CD4-positive, alpha-beta memory T cell (primary cell): Measurements from ENCODE around the gene CAMKMT. TPM values are rescaled to one million over a fixed set of nuclear protein-coding genes. Genes with fewer than 3 reads are reported as not detected.
A peak's percentile ranks its signal among the peaks of the same experiment; 100 is the strongest.

ENCODE experiments used
- CTCF ChIA-PET: fragments of 350-600 bp; sonication (Branson Sonifier 250); formaldehyde crosslinking; loops from one replicate; lab custom pipeline; 2021; ENCODE audit warnings: inconsistent platforms; ENCODE audit not compliant: partially characterized antibody; lab: Charles Lee
- POLR2A ChIA-PET: fragments of 350-600 bp; sonication (Branson Sonifier 250); formaldehyde crosslinking; loops from one replicate; lab custom pipeline; 2021; ENCODE audit not compliant: partially characterized antibody; lab: Charles Lee
- DNase-seq, 5 donors: peaks; one replicate each; pipeline versions ENCODE4 v3.0.0 to v3.0.0-alpha.2; 2020 to 2022; ENCODE audit warnings: mixed read lengths in 1 of 5
- H3K27ac ChIP-seq: one replicate; pipeline ENCODE4 v1.7.0; 2013; ENCODE audit warnings: low read depth, low read length
- H3K27me3 ChIP-seq: 2 replicates; pipeline ENCODE4 v1.7.0; 2013; ENCODE audit warnings: mild to moderate bottlenecking, low read length, moderate library complexity; ENCODE audit not compliant: insufficient read depth
- H3K36me3 ChIP-seq: 2 replicates; pipeline ENCODE4 v1.7.0; 2013; ENCODE audit warnings: mild to moderate bottlenecking, low read length, moderate library complexity; ENCODE audit not compliant: insufficient read depth
- H3K4me1 ChIP-seq: 2 replicates; pipeline ENCODE4 v1.7.0; 2013; ENCODE audit warnings: mild to moderate bottlenecking, low read length, moderate library complexity; ENCODE audit not compliant: insufficient read depth
- H3K4me3 ChIP-seq, 2 donors: one replicate each; pipeline ENCODE4 v1.7.0; 2013; ENCODE audit warnings: low read length in 2 of 2, mild to moderate bottlenecking in 1 of 2
- H3K9me3 ChIP-seq, 2 donors: one replicate each; pipeline ENCODE4 v1.7.0; 2013; ENCODE audit warnings: low read length in 2 of 2, control low read depth in 1 of 2; ENCODE audit not compliant: control insufficient read depth in 1 of 2
- H3K27ac Mint-ChIP-seq, 7 donors: one replicate each; pipeline ENCODE4 v1.8.0; 2020 to 2021; ENCODE audit warnings: mixed read lengths in 7 of 7, mild to moderate bottlenecking in 6 of 7, inconsistent platforms in 3 of 7, moderate library complexity in 3 of 7
- H3K27me3 Mint-ChIP-seq, 2 donors: one replicate each; pipeline ENCODE4 v1.8.0; 2020 to 2021; ENCODE audit warnings: mixed read lengths in 2 of 2
- H3K36me3 Mint-ChIP-seq, 2 donors: one replicate each; pipeline ENCODE4 v1.8.0; 2020 to 2021; ENCODE audit warnings: mixed read lengths in 2 of 2, inconsistent platforms in 1 of 2, mild to moderate bottlenecking in 1 of 2
- H3K4me1 Mint-ChIP-seq, 4 donors: one replicate each; pipeline ENCODE4 v1.8.0; 2020 to 2021; ENCODE audit warnings: mixed read lengths in 4 of 4, mild to moderate bottlenecking in 1 of 4
- H3K4me3 Mint-ChIP-seq, 8 donors: one replicate each; pipeline ENCODE4 v1.8.0; 2020 to 2021; ENCODE audit warnings: mixed read lengths in 8 of 8, mild to moderate bottlenecking in 7 of 8, moderate library complexity in 6 of 8, inconsistent platforms in 3 of 8
- H3K9me3 Mint-ChIP-seq, 8 donors: one replicate each; pipeline ENCODE4 v1.8.0; 2020 to 2021; ENCODE audit warnings: mixed read lengths in 8 of 8, mild to moderate bottlenecking in 5 of 8, inconsistent platforms in 3 of 8, moderate library complexity in 1 of 8
- intact Hi-C: fragments of 100-400 bp; cut with micrococcal nuclease; formaldehyde crosslinking; loops from one replicate; pipeline ENCODE4 v1.15.1; 2023
- polyA plus RNA-seq, 2 donors: library from polyadenylated mRNA; unstranded; fragments of 300-500 nt; fragmentation: Illumina TruSeq; gene quantifications; one replicate each; pipeline ENCODE4 v1.2.3, GENCODE V29; 2021
- total RNA-seq, 2 experiments: library from RNA; stranded (reverse); gene quantifications; one replicate each; pipeline ENCODE4 v1.2.3, GENCODE V29; 2021

CAMKMT gene
- 10 to 100 TPM; 15.3 to 16.2 TPM for total RNA-seq
- polyA plus RNA-seq: 10 to 100 TPM in 1 of 2 donors, 1 to 10 TPM in 1; 9.3 to 19.7 TPM

DNA sequence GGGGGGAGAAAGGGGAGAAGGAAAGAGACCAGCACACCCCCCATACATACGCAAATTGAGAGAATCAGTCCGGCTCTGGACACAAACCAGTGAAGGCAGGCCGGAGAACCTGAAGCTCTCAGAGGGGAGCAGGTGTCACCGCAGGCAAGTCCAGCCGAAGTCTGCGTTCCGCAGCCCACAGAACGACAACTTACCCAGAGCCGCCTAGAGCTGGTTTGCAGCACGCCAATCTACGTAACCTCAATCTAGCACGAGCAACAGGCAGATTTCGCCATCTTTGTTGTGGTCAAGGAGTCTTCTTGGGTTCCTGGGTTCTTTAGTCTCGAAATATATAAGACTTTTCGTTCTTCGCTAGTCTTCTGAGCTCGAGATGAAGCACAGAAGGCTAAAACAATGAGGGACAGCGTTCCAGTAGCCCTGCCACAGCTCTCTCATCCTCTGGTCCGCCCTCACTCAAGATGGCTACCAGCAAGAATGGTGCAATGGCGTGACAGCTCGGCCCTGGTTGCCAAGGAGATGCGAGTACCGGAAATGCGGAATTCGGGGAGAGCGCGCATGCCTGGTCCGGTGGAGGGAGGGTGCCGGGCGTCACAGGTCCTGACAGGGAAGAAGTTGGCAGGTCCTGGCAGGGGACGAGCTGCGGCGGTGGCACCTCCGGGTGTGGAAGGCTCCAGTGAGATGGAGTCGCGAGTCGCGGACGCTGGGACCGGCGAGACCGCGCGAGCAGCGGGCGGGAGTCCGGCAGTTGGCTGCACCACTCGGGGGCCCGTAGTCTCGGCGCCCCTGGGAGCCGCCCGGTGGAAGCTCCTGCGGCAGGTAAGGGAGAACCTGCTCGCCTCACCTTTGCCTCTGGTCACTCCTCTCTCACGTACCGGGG lies at the start of gene CAMKMT, which contains the start of gene PREPL:
Gene CAMKMT (plus strand): TSS at position 618 of the 877 bp plus-strand sequence.
Gene PREPL (minus strand): TSS at position 165 of the 877 bp plus-strand sequence. CDS start 15,152 bp downstream, outside the sequence.
- Mint-ChIP-seq H3K27me3 (no peaks in the 10 kb centered on the region), H3K36me3 (peaks cover 7 to 18% of the 10 kb centered on the region in 2 donors), H3K9me3 (peaks cover 0 to 3% (median 0%) of the 10 kb centered on the region in 8 donors), H3K4me3 (peak within 1 kb of the TSS; percentile 97 to 99 (median 98)), H3K4me1 (peaks cover 28 to 70% (median 45%) of the 10 kb centered on the region in 4 donors), H3K27ac (peak within 1 kb of the TSS; percentile 98 to 100 (median 100))
- Histone ChIP-seq H3K9me3 (no peaks in the 10 kb centered on the region), H3K36me3 (no peaks in the 10 kb centered on the region), H3K27ac (peak within 1 kb of the TSS; percentile 98), H3K4me3 (peak within 1 kb of the TSS; percentile 93 to 96), H3K4me1 (peaks cover 51% of the 10 kb centered on the region), H3K27me3 (no peaks in the 10 kb centered on the region)
- intact Hi-C loops: loop anchor here (1.0 to 2.0 kb wide), 6 partner anchors 121 to 2000 kb away; partner anchors contain the start of genes COX7A2L and PPM1B
- POLR2A ChIA-PET: interaction anchor here (0.7 to 2.5 kb wide), 22 partner anchors 10 to 1551 kb away, joined by 3 to 57 read pairs (median 4); partner anchors contain the start of genes LRPPRC and PPM1B
- CTCF ChIA-PET: interaction anchor here (1.1 to 2.9 kb wide), 9 partner anchors 10 to 273 kb away, joined by 3 to 22 read pairs (median 7); partner anchors contain the start of gene PPM1B
- DNase-seq: peak; percentile 98 to 99 (median 99)

DNA sequence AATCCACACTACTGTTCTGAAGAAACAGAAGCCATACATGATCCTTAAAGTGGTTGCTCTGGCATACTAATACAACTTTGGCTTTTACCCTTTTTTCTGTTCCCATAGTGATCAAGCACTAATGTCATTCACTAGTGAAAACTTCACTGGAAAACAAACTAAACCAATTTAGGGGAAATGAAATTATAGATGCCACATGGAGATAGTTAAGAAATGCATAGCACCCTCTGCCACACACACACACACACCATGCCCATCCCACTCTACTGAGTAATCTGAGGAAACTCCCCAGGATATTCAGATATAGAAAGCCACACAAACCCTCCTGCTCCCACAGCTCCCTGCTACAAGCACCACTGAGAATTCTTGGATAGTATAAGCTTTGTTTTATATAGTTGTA lies 47.4 kb upstream of the CAMKMT start:
- no peaks in the 10 kb centered on the region for H3K27me3 Mint-ChIP-seq
- H3K9me3 Mint-ChIP-seq: peaks cover 2 to 39% (median 26%) of the 10 kb centered on the region in 8 donors
- H3K9me3 ChIP-seq: peaks cover 0 to 11% of the 10 kb centered on the region in 2 donors
- H3K4me1 Mint-ChIP-seq: no peaks in the 10 kb centered on the region
- H3K27ac ChIP-seq: no peak overlapping the region
- H3K4me3 ChIP-seq: no peak overlapping the region
- peaks cover 64 to 76% of the 10 kb centered on the region in 2 donors for H3K36me3 Mint-ChIP-seq
- CTCF ChIA-PET: interaction anchor here (1.2 kb wide), 1 partner anchor 228 kb away, joined by 3 read pairs; no protein-coding TSS in a partner anchor
- DNase-seq: no peak
- peak overlapping the region in 1 of 7 donors; percentile 80 for H3K27ac Mint-ChIP-seq
- H3K4me3 Mint-ChIP-seq: no peak overlapping the region
- intact Hi-C loops: no loop called here
- peaks cover 17% of the 10 kb centered on the region for H3K36me3 ChIP-seq
- H3K4me1 ChIP-seq: no peaks in the 10 kb centered on the region
- no peaks in the 10 kb centered on the region for H3K27me3 ChIP-seq
- POLR2A ChIA-PET: no interaction called here

DNA sequence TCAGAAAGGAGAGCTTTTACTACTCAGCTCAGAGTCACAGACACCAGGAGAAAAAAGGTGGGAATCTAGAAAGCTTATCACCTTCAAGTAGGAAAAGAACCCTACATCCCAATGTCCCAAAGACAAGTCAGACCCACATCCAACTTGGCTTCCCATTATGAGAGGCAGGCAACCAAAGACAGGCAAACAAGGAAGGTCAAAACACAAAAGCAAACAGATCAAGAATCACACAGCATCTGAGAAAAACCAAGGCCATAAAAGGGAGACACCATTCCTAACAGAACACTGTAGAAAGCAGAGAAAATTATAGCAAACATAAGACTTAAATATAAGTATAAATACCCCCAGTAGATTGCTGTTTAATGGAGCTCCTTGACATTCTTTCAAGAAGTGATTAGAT lies 45.8 kb upstream of the CAMKMT start:
- no peaks in the 10 kb centered on the region for H3K4me1 Mint-ChIP-seq
- intact Hi-C loops: no loop called here
- peaks cover 2 to 24% (median 15%) of the 10 kb centered on the region in 8 donors for H3K9me3 Mint-ChIP-seq
- no peak for DNase-seq
- no peaks in the 10 kb centered on the region for H3K27me3 Mint-ChIP-seq
- H3K4me1 ChIP-seq: no peaks in the 10 kb centered on the region
- peak overlapping the region in 1 of 7 donors; percentile 2 for H3K27ac Mint-ChIP-seq
- peaks cover 26% of the 10 kb centered on the region for H3K36me3 ChIP-seq
- H3K9me3 ChIP-seq: peaks cover 0 to 1% of the 10 kb centered on the region in 2 donors
- ChIA-PET CTCF (no interaction called here), POLR2A (no interaction called here)
- no peaks in the 10 kb centered on the region for H3K27me3 ChIP-seq
- H3K27ac ChIP-seq: no peak overlapping the region
- no peak overlapping the region for H3K4me3 Mint-ChIP-seq
- H3K4me3 ChIP-seq: no peak overlapping the region
- peaks cover 74 to 85% of the 10 kb centered on the region in 2 donors for H3K36me3 Mint-ChIP-seq

DNA sequence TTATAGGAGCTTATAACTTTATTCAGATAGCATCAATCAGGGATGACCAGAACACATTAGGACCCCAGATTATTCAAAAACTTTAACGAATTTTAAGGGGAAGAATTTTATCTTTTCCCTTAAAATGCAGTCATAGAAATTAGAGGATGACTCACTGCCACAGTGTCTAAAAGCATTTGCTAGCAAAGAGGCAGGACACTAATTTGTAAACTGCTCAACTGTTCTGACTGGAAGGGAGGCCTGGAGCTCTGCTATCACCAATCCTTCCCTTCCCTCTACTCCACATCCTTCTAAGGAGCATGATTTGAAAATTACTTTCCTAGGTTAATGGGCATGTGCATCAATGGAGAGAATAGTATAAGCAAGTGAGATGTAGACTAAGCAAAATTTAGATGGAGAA lies 40.9 kb upstream of the CAMKMT start:
- peak overlapping the region in 1 of 7 donors; percentile 51 for H3K27ac Mint-ChIP-seq

DNA sequence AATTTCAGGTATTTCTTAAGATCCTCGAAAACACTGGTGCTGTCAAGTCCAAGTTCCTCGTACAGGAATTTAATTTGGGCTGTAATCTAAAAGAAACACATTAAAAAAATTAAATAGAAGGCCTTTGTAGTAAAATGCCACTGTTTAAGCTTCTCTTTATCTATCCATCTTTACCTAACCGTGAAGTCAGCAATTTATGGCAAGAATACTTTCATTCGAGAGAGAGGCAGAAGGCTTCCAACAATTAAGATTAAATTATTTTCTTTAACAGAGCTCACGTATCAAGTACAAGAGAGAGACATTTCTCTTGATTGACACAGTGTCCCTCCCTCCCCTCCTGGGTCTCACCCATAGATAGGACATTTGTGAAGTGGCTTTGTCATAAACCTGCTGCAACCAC lies 40.4 kb upstream of the CAMKMT start:
- H3K27me3 Mint-ChIP-seq: no peaks in the 10 kb centered on the region
- no peak overlapping the region for H3K27ac Mint-ChIP-seq
- Histone ChIP-seq H3K27me3 (no peaks in the 10 kb centered on the region), H3K4me3 (no peak overlapping the region), H3K27ac (no peak overlapping the region), H3K9me3 (no peaks in the 10 kb centered on the region), H3K4me1 (no peaks in the 10 kb centered on the region), H3K36me3 (peaks cover 46% of the 10 kb centered on the region)
- H3K4me1 Mint-ChIP-seq: no peaks in the 10 kb centered on the region
- no peak overlapping the region for H3K4me3 Mint-ChIP-seq
- H3K36me3 Mint-ChIP-seq: peaks cover 70 to 76% of the 10 kb centered on the region in 2 donors
- intact Hi-C loops: no loop called here
- DNase-seq: no peak
- H3K9me3 Mint-ChIP-seq: no peaks in the 10 kb centered on the region
- ChIA-PET CTCF (no interaction called here), POLR2A (no interaction called here)

More for the DNA sequence above, 40.9 kb upstream of the CAMKMT start:
- Histone ChIP-seq H3K4me1 (no peaks in the 10 kb centered on the region), H3K36me3 (peaks cover 41% of the 10 kb centered on the region), H3K9me3 (no peaks in the 10 kb centered on the region), H3K27ac (no peak overlapping the region), H3K27me3 (no peaks in the 10 kb centered on the region), H3K4me3 (no peak overlapping the region)
- POLR2A ChIA-PET: no interaction called here
- Mint-ChIP-seq H3K4me1 (no peaks in the 10 kb centered on the region), H3K9me3 (no peaks in the 10 kb centered on the region), H3K4me3 (no peak overlapping the region), H3K27me3 (no peaks in the 10 kb centered on the region), H3K36me3 (peaks cover 72 to 79% of the 10 kb centered on the region in 2 donors)
- DNase-seq: no peak
- intact Hi-C loops: no loop called here
- CTCF ChIA-PET: no interaction called here

DNA sequence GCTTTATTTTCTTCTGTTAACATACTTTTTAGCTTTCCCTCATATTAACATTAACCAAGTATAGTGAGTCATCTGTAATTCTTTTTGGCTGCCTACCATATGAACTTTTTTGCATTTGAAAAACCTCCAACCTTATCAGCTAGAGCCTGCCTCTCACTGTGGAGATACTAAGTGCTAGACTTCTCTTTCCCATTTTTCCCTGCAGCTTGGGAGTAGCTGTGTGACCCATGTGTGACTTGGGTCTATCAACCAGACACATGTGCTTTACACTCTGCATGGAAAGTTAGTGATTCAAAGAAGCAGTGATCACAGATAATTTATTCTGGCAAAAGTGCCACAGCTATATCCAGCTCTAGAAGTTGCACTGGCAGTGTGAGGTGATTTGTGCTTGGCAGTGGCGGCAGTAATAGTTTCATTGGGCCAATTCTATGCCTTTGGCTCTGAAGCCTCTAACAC lies 36.7 kb upstream of the CAMKMT start:
- H3K27me3 ChIP-seq: no peaks in the 10 kb centered on the region
- no peak overlapping the region for H3K4me3 ChIP-seq
- no peak for DNase-seq
- no peak overlapping the region for H3K27ac ChIP-seq
- no peak overlapping the region for H3K4me3 Mint-ChIP-seq
- no peaks in the 10 kb centered on the region for H3K4me1 ChIP-seq
- peaks cover 71 to 75% of the 10 kb centered on the region in 2 donors for H3K36me3 Mint-ChIP-seq
- H3K9me3 Mint-ChIP-seq: no peaks in the 10 kb centered on the region
- intact Hi-C loops: no loop called here
- no peaks in the 10 kb centered on the region for H3K27me3 Mint-ChIP-seq
- H3K27ac Mint-ChIP-seq: peak overlapping the region in 2 of 7 donors; percentile 62 to 89
- POLR2A ChIA-PET: no interaction called here
- H3K4me1 Mint-ChIP-seq: peaks cover 0 to 2% (median 0%) of the 10 kb centered on the region in 4 donors
- CTCF ChIA-PET: no interaction called here
- H3K9me3 ChIP-seq: no peaks in the 10 kb centered on the region
- peaks cover 48% of the 10 kb centered on the region for H3K36me3 ChIP-seq

DNA sequence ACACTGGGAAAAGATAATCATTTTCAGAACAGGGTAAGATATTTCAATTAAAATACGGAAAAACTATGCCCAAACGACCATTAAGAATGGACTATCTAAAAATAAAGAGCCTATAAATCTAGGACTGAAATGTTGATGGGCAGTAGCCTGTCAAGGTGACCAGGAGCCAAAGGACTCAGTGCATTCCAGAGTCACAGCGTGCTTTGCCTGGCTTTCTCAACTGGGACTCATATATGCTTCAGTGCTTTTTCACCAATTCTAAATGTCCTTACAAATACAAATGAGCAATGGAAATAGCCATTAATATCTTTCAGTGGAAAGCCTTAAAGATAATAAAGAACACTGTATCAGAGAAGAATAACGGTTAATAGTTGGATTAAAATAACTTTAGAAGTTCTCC lies 35.9 kb upstream of the CAMKMT start:
- POLR2A ChIA-PET: no interaction called here
- DNase-seq: no peak
- intact Hi-C loops: no loop called here
- CTCF ChIA-PET: no interaction called here
- H3K27ac ChIP-seq: no peak overlapping the region
- peaks cover 0 to 4% (median 1%) of the 10 kb centered on the region in 4 donors for H3K4me1 Mint-ChIP-seq
- H3K27me3 Mint-ChIP-seq: no peaks in the 10 kb centered on the region
- H3K9me3 Mint-ChIP-seq: no peaks in the 10 kb centered on the region
- H3K4me3 ChIP-seq: no peak overlapping the region
- no peaks in the 10 kb centered on the region for H3K27me3 ChIP-seq
- H3K36me3 ChIP-seq: peaks cover 39% of the 10 kb centered on the region
- no peaks in the 10 kb centered on the region for H3K4me1 ChIP-seq
- H3K27ac Mint-ChIP-seq: no peak overlapping the region
- H3K9me3 ChIP-seq: no peaks in the 10 kb centered on the region
- peaks cover 71 to 75% of the 10 kb centered on the region in 2 donors for H3K36me3 Mint-ChIP-seq
- no peak overlapping the region for H3K4me3 Mint-ChIP-seq
